PFSK-1 (cell line): Measurements from ENCODE around the gene LRRC26.

Experiments used
- POLR2AphosphoS5 ChIP-seq: IDR thresholded peaks from 2 replicates; pipeline ENCODE4 v1.6.1; 2012; ENCODE audit warnings: low read depth, mild to moderate bottlenecking, control low read depth, low read length, moderate library complexity
- TF ChIP-seq, protein P1 (sequence below), 2 experiments: IDR thresholded peaks; 2 replicates each; pipeline versions ENCODE4 v1.6.1 to v1.8.0; 2011 to 2012; ENCODE audit warnings: low read depth in 2 of 2, low read length in 2 of 2, control low read depth in 1 of 2, inconsistent platforms in 1 of 2, mild to moderate bottlenecking in 1 of 2, moderate library complexity in 1 of 2; ENCODE audit not compliant: insufficient read depth in 1 of 2

DNA sequence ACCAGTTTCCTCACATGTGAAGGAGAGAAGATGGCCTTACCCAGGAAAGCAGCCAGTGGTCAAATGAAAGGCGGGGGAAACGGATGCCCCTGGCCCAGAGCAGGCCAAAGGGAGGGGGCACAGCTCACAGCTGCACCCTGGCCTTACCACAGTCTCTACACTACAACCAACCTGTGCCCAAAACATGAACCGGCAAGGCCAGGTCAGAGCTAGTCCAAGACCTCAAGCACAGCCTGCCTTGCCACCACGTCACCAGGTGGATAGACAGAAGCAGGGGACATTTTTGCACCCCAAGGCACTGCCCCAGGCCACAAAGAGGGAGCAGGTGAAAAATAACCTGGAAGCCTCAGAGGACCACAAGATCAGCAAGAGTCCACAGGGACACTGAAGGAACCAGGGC lies 26.4 kb downstream of the LRRC26 start:
- TF ChIP-seq, protein P1, sequence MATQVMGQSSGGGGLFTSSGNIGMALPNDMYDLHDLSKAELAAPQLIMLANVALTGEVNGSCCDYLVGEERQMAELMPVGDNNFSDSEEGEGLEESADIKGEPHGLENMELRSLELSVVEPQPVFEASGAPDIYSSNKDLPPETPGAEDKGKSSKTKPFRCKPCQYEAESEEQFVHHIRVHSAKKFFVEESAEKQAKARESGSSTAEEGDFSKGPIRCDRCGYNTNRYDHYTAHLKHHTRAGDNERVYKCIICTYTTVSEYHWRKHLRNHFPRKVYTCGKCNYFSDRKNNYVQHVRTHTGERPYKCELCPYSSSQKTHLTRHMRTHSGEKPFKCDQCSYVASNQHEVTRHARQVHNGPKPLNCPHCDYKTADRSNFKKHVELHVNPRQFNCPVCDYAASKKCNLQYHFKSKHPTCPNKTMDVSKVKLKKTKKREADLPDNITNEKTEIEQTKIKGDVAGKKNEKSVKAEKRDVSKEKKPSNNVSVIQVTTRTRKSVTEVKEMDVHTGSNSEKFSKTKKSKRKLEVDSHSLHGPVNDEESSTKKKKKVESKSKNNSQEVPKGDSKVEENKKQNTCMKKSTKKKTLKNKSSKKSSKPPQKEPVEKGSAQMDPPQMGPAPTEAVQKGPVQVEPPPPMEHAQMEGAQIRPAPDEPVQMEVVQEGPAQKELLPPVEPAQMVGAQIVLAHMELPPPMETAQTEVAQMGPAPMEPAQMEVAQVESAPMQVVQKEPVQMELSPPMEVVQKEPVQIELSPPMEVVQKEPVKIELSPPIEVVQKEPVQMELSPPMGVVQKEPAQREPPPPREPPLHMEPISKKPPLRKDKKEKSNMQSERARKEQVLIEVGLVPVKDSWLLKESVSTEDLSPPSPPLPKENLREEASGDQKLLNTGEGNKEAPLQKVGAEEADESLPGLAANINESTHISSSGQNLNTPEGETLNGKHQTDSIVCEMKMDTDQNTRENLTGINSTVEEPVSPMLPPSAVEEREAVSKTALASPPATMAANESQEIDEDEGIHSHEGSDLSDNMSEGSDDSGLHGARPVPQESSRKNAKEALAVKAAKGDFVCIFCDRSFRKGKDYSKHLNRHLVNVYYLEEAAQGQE (IDR thresholded peaks at IDR 0.05; ENCODE audit: insufficient read depth in 1 of 2, low read depth in 2 of 2, low read length in 2 of 2): no peak
- TF ChIP-seq POLR2AphosphoS5: no peak
